HCT116 (cell line): ENCODE data around the gene CNTD1. TPM values are rescaled to one million over a fixed set of nuclear protein-coding genes. Genes with fewer than 3 reads are reported as not detected.

Source experiments
- ATAC-seq: fragments of 200-7000 bp; cut with Tn5 transposase; 2 replicates; pipeline ENCODE4 v1.9.1; 2020; ENCODE audit warnings: mild to moderate bottlenecking, moderate library complexity
- BruUV-seq: library from RNA; stranded (reverse); fragments of 400-500 nt; replicated peaks from 2 replicates; lab custom pipeline; 2021; lab: Mats Ljungman, UMichigan
- CTCF ChIA-PET: fragments of 300-600 bp; sonication (Branson Sonifier 250); formaldehyde crosslinking; loops from one replicate; lab custom pipeline; 2021; ENCODE audit warnings: antibody characterized with exemption; lab: Charles Lee
- POLR2A ChIA-PET: fragments of 300-600, 350-600 bp; sonication (Branson Sonifier 250); formaldehyde crosslinking; loops from one replicate; lab custom pipeline; 2021; ENCODE audit warnings: antibody characterized with exemption; lab: Charles Lee
- RAD21 ChIA-PET, 2 experiments: fragments of 300-600 bp; sonication (Branson Sonifier 250); formaldehyde crosslinking; loops; one replicate each; lab custom pipeline; 2023; ENCODE audit warnings: low total read pairs in 2 of 2; ENCODE audit not compliant: uncharacterized antibody in 2 of 2, unreplicated experiment in 2 of 2, low non-redundant PET in 1 of 2; lab: Charles Lee
- DNase-seq: peaks from one replicate; pipeline ENCODE4 v3.0.0-alpha.2; 2010; ENCODE audit warnings: low read depth, low spot score
- H2AFZ ChIP-seq: fragments of 200-600 bp; shearing (Covaris generic), sonication (generic); 2 replicates; pipeline ENCODE4 v1.6.1; 2017; ENCODE audit warnings: low read depth, mixed run types, mixed read lengths, antibody characterized with exemption, low read length; ENCODE audit not compliant: poor library complexity, severe bottlenecking
- H3K27ac ChIP-seq: 2 replicates; pipeline ENCODE4 v1.5.1; 2012; ENCODE audit warnings: low read depth, low read length
- H3K27me3 ChIP-seq: fragments of 200-600 bp; sonication (generic); 2 replicates; pipeline ENCODE4 v1.6.1; 2016; ENCODE audit warnings: mixed run types, low read length, mixed read lengths; ENCODE audit not compliant: insufficient read depth
- H3K36me3 ChIP-seq, 2 experiments: fragments of 200-500 bp in 1 of 2; fragments of 200-600 bp in 1 of 2; sonication (Bioruptor generic) in 1 of 2; sonication (generic) in 1 of 2; 2 replicates each; pipeline versions ENCODE4 v1.5.1 to v1.6.1; 2014 to 2016; ENCODE audit warnings: low read length in 2 of 2, inconsistent platforms in 1 of 2, mixed read lengths in 1 of 2, mixed run types in 1 of 2; ENCODE audit not compliant: insufficient read depth in 2 of 2, control insufficient read depth in 1 of 2
- H3K4me1 ChIP-seq, 2 experiments: fragments of 200-600 bp in 1 of 2; sonication (generic) in 1 of 2; 2 replicates each; pipeline versions ENCODE4 v1.5.1 to v1.6.1; 2012 to 2017; ENCODE audit warnings: low read length in 2 of 2, inconsistent platforms in 1 of 2, mild to moderate bottlenecking in 1 of 2, mixed read lengths in 1 of 2, mixed run types in 1 of 2, moderate library complexity in 1 of 2; ENCODE audit not compliant: insufficient read depth in 2 of 2, control insufficient read depth in 1 of 2
- H3K4me2 ChIP-seq: fragments of 200-600 bp; sonication (generic); 2 replicates; pipeline ENCODE4 v1.6.1; 2017; ENCODE audit warnings: mixed run types, low read length, mixed read lengths
- H3K4me3 ChIP-seq, 2 experiments: fragments of 200-600 bp in 1 of 2; sonication (generic) in 1 of 2; replicated peaks in 1 of 2; 2 replicates each; pipeline ENCODE4 v1.5.1; 2011 to 2016; ENCODE audit warnings: low read length in 2 of 2, control low read depth in 1 of 2, low read depth in 1 of 2, mild to moderate bottlenecking in 1 of 2, mixed read lengths in 1 of 2, mixed run types in 1 of 2
- H3K79me2 ChIP-seq: fragments of 200-600 bp; sonication (generic); 2 replicates; pipeline ENCODE4 v1.6.1; 2017; ENCODE audit warnings: mild to moderate bottlenecking, mixed run types, low read length, moderate library complexity, mixed read lengths; ENCODE audit not compliant: insufficient read depth
- H3K9ac ChIP-seq: fragments of 200-600 bp; sonication (generic); 2 replicates; pipeline ENCODE4 v1.6.1; 2016; ENCODE audit warnings: low read length, mixed read lengths
- H3K9me2 ChIP-seq: fragments of 200-600 bp; sonication (generic), shearing (Covaris generic); 2 replicates; pipeline ENCODE4 v1.6.1; 2017; ENCODE audit warnings: mixed run types, mild to moderate bottlenecking, moderate library complexity; ENCODE audit not compliant: insufficient read depth
- H3K9me3 ChIP-seq, 2 experiments: fragments of 200-500 bp in 1 of 2; fragments of 200-600 bp in 1 of 2; sonication (Bioruptor generic) in 1 of 2; sonication (generic) in 1 of 2; 2 replicates each; pipeline ENCODE4 v1.6.1; 2014 to 2017; ENCODE audit warnings: low read length in 2 of 2, mixed read lengths in 2 of 2, inconsistent platforms in 1 of 2, low read depth in 1 of 2, mild to moderate bottlenecking in 1 of 2, mixed run types in 1 of 2, moderate library complexity in 1 of 2; ENCODE audit not compliant: control insufficient read depth in 1 of 2, insufficient read depth in 1 of 2
- H4K20me1 ChIP-seq: fragments of 200-600 bp; sonication (generic), shearing (Covaris generic); 2 replicates; pipeline ENCODE4 v1.6.1; 2017; ENCODE audit warnings: mixed run types, mild to moderate bottlenecking, moderate library complexity; ENCODE audit not compliant: insufficient read depth
- ATF3 ChIP-seq: IDR thresholded peaks from 2 replicates; pipeline ENCODE4 v1.6.1; 2012
- CBX3 ChIP-seq: IDR thresholded peaks from 2 replicates; pipeline ENCODE4 v1.6.1; 2012; ENCODE audit warnings: low read depth
- ELF1 ChIP-seq: IDR thresholded peaks from 2 replicates; pipeline ENCODE4 v1.6.1; 2012; ENCODE audit warnings: low read depth, borderline replicate concordance
- JUND ChIP-seq: IDR thresholded peaks from 2 replicates; pipeline ENCODE4 v1.6.1; 2012
- POLR2A ChIP-seq: IDR thresholded peaks from 2 replicates; pipeline ENCODE4 v1.7.0; 2011; ENCODE audit warnings: borderline replicate concordance; ENCODE audit not compliant: insufficient read depth, insufficient read length; ENCODE audit errors: extremely low read depth
- POLR2AphosphoS5 ChIP-seq: IDR thresholded peaks from 2 replicates; pipeline ENCODE4 v1.6.1; 2011; ENCODE audit warnings: mild to moderate bottlenecking, low read depth, low read length, moderate library complexity
- RAD21 ChIP-seq: IDR thresholded peaks from 2 replicates; pipeline ENCODE4 v1.6.1; 2012; ENCODE audit warnings: low read depth, mild to moderate bottlenecking
- REST ChIP-seq: IDR thresholded peaks from 2 replicates; pipeline ENCODE4 v1.6.1; 2012; ENCODE audit warnings: low read depth
- SIN3A ChIP-seq: IDR thresholded peaks from 2 replicates; pipeline ENCODE4 v1.6.1; 2012; ENCODE audit warnings: low read depth
- SP1 ChIP-seq: IDR thresholded peaks from 2 replicates; pipeline ENCODE4 v1.6.1; 2012; ENCODE audit warnings: low read depth
- SRF ChIP-seq: IDR thresholded peaks from 2 replicates; pipeline ENCODE4 v1.6.1; 2012; ENCODE audit warnings: low read depth
- ZNF274 ChIP-seq: fragments of 200-500 bp; sonication (Bioruptor generic); IDR thresholded peaks from 2 replicates; pipeline ENCODE4 v1.6.1; 2014; ENCODE audit warnings: mild to moderate bottlenecking, low read depth, low read length, inconsistent platforms
- intact Hi-C: fragments of 100-400 bp; cut with micrococcal nuclease; formaldehyde crosslinking; loops from 2 replicates; pipeline ENCODE4 v1.10.0; 2022
- total RNA-seq: library from RNA; stranded (reverse); gene quantifications from one replicate; pipeline ENCODE4 v1.2.1, GENCODE V29; 2021; ENCODE audit not compliant: unreplicated experiment

The CNTD1 gene
- total RNA-seq, 1 experiment from 2014 or later = not detected

- H4K20me1 ChIP-seq = no peaks in the 10 kb centered on the region
- peaks cover 2 to 18% of the 10 kb centered on the region in 2 experiments; a peak in 2 of 4 replicates for H3K4me1 ChIP-seq
- POLR2A ChIA-PET = no interaction called here
- H3K36me3 ChIP-seq = peaks cover 26 to 33% of the 10 kb centered on the region in 2 experiments; a peak in 3 of 4 replicates
- H3K27me3 ChIP-seq = no peaks in the 10 kb centered on the region
- H3K4me2 ChIP-seq = no peak overlapping the region
- CTCF ChIA-PET = no interaction called here
- no peaks in the 10 kb centered on the region for H3K9me3 ChIP-seq
- RAD21 ChIA-PET = no interaction called here
- TF ChIP-seq SRF (no peak), ATF3 (no peak), POLR2A (no peak), POLR2AphosphoS5 (no peak), SIN3A (no peak), CBX3 (no peak), REST (no peak), JUND (no peak), RAD21 (no peak), SP1 (no peak), ZNF274 (no peak), ELF1 (no peak)
- no peak overlapping the region for H3K4me3 ChIP-seq
- no peak overlapping the region for H2AFZ ChIP-seq
- no peak overlapping the region for H3K27ac ChIP-seq
- no peak overlapping the region for H3K9ac ChIP-seq
- no peak for ATAC-seq
- no TSS peak for BruUV-seq
- peaks cover 26% of the 10 kb centered on the region for H3K79me2 ChIP-seq
- intact Hi-C loops = loop anchor here (5.0 kb wide), 1 partner anchor 99 kb away; no protein-coding TSS in a partner anchor
- H3K9me2 ChIP-seq = no peaks in the 10 kb centered on the region
- DNase-seq = no peak
Measured at GRCh38 chr17:42821176-42821575, 22.5 kb downstream of the CNTD1 start.
